GM21381 (cell line): ENCODE results near the gene ARID2.

Source experiments
- ATAC-seq: cut with Tn5 transposase; IDR thresholded peaks from one replicate; pipeline ENCODE4 v1.9.1; 2021; ENCODE audit warnings: mild to moderate bottlenecking, moderate library complexity; ENCODE audit not compliant: unreplicated experiment

The ARID2 gene

GRCh38 chr12:45718306-45718705, 11.2 kb upstream of the ARID2 start:
- ATAC-seq, result no peak

DNA sequence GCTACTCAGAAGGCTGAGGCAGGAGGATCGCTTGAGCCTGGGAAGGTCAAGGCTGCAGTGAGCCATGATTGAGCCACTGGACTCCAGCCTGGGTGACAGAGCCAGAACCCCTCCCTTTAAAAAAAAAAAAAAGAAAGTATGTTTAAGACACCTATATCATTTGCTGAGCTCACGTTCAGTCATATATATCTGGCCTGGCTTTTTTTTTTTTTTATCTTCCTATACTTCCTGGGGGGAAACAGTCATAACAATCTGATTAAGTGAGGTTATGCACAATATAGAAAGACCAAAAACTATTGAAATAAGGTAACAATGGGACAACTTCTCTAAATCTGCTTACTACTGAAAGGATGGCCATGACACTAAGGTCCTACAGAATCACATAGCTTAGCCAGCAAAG, 9.4 kb upstream of the ARID2 start:
- ATAC-seq, result no peak

GRCh38 chr12:45721369-45721768, 8.1 kb upstream of the ARID2 start:
- ATAC-seq, result no peak

- ATAC-seq, result no peak
Observed at GRCh38 chr12:45721954-45722353, 7.6 kb upstream of the ARID2 start.

GRCh38 chr12:45725631-45726602, 3.6 kb upstream of the ARID2 start:
- no peak for ATAC-seq

- ATAC-seq, result no peak
Observed at GRCh38 chr12:45726603-45727300, 2.8 kb upstream of the ARID2 start.

GRCh38 chr12:45727301-45727979, 2.1 kb upstream of the ARID2 start:
- ATAC-seq, result peak; percentile 49

DNA sequence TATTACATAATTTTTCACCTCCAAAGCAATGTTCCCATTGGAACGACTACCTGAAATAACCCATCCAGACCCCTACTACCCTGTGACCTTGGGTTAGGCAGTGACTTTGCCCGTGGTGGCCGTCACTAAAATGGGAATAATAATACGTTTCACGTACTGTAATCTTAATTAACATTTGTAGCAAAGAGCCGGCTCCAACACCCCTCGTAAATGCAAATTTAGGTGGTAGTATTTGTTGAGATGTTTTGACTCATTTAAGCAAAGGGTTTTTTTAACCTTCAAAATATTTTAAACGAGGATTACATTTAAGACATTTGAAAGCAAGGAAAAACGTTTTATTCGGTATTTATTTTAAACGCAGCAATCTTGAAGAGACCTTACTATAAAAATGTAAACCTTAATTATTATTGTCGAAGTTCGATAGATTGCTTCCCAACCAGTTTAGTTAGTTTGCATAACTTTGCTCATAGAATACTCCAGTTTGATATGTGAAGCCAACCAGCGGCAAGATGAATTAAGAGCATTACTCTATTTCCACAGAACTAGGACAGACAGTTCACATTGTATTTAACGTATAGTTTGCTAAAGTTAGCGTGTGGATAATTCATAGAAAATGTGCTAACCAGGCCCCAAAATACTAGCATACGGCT, 1.4 kb upstream of the ARID2 start:
- ATAC-seq, result no peak

GRCh38 chr12:45728630-45729232, 775 bp upstream of the ARID2 start:
- peak; percentile 52 for ATAC-seq

- no peak for ATAC-seq
Observed at GRCh38 chr12:45730084-45730347, 510 bp downstream of the ARID2 start.

GRCh38 chr12:45730348-45731189, 1.1 kb downstream of the ARID2 start:
- ATAC-seq, result no peak

DNA sequence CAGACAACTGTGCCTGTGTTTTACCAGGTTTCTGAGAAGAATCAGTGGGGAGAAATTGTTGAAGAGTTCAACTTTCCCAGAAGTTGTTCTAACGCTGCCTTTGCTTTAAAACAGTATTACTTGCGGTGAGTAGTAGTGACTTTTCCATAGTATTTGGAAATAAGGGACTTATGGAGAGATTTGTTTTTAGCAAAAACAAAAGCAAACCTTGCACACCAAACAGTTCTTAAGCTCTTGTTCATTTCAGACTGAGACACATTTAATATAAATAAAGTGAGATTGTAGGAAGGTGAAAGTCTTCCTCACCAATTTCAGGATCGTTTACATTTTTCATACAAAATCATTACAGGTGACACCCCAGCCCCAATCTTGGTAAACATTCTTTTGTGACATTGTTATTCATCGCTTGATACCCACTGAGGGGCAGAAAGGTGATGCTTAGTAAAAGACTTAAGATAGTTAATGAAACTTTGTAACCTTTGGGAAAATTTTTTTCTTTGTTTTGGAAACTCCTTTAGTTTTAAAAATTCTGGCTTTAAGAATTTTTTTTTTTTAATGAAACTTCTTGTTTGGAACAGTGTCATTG, 1.8 kb downstream of the ARID2 start:
- no peak for ATAC-seq

DNA sequence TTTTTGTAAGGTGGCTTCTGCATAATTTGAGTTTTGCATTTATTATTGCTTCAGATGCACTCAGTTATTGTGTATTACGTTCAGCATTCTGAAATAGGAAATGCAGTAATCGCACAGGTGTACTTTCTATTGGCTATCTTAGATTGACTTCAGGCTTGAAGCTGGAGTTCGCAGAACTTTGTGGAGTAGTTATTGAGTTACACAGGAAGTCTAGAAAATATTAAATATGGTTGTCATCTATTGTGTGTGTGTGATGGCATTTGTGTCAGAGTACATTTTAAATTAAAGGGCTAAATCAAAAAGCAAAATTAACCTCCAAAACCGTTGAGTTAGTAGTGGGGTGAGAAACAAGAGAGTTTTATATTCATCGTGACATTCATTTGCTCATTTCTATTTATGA, 2.7 kb downstream of the ARID2 start:
- no peak for ATAC-seq

DNA sequence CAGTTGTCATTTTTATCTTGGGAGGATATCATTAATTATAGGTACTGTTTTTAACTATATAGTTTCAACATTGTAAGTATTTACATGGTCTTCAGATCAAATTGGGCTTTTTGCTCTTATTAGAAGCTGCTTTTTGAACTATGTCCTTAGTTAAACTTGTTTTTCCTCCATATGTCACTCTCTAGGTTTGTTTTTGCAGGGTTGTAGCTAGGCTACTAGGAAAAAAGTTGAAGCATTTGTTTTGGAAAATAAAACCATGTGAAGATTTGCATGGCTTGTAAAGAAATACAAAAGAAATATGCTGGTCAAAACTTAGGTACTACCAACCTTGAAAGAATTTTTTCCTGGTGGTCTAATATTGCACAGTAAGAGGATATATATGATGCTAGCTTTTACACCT, 3.4 kb downstream of the ARID2 start:
- ATAC-seq, result no peak

GRCh38 chr12:45737638-45738037, 8.1 kb downstream of the ARID2 start:
- ATAC-seq, result no peak

GRCh38 chr12:45742590-45742989, 13.1 kb downstream of the ARID2 start:
- ATAC-seq, result no peak

GRCh38 chr12:45743247-45743646, 13.7 kb downstream of the ARID2 start:
- ATAC-seq, result no peak

GRCh38 chr12:45745861-45746277, 16.4 kb downstream of the ARID2 start:
- no peak for ATAC-seq

DNA sequence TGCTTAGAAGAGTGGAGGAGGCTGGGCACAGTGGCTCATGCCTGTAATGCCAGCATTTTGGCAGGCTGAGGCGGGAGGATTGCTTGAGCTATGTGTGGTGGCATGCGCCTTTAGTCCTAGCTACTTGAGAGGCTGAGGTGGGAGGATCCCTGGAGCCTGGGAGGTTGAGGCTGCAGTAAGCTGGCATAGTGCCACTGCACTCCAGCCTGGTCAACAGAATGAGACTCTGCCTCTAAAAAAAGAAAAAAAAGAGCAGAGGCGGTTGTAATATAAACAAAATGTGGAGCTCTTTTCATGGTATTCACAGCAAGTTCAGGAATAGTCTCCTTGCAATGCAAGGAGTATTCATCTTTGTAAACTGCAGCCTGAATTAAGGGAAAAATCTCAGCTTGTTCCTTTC, 27.2 kb downstream of the ARID2 start:
- no peak for ATAC-seq

- no peak for ATAC-seq
Observed at GRCh38 chr12:45757172-45757571, 27.7 kb downstream of the ARID2 start.
